GM18499 (cell line): ENCODE data around the gene CAPN2.
"Not testable (repeated sequence)": the region's sequence is repeated elsewhere in the genome, so short reads cannot be mapped to it uniquely, and the experiment has no call there.

Experiments
- ATAC-seq: cut with Tn5 transposase; IDR thresholded peaks from one replicate; pipeline ENCODE4 v1.9.1; 2021; ENCODE audit warnings: moderate number of reproducible peaks; ENCODE audit not compliant: insufficient read depth, unreplicated experiment

CAPN2 gene

GRCh38 chr1:223815865-223816264 is 103.5 kb downstream of the CAPN2 start:
- no peak for ATAC-seq

DNA sequence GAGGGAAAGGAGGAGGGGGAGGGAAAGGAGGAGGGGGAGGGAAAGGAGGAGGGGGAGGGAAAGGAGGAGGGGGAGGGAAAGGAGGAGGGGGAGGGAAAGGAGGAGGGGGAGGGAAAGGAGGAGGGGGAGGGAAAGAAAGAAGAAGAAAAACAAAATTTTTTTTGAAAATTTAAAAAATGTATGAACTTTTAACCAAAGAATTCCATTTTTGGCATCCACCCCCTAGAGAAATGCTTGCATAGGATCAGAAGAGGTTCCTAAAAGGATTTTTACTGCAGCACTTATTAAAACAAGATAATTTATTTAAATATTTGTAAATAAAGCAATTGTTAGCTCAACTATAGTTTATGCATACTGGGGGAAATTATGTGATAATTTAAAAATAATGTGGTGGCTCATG is 104.9 kb downstream of the CAPN2 start:
- not testable (repeated sequence) for ATAC-seq

- ATAC-seq = no peak
Measured at GRCh38 chr1:223819730-223820514, 107.6 kb downstream of the CAPN2 start.

- no peak for ATAC-seq
Measured at GRCh38 chr1:223820515-223820858, 108.1 kb downstream of the CAPN2 start.

DNA sequence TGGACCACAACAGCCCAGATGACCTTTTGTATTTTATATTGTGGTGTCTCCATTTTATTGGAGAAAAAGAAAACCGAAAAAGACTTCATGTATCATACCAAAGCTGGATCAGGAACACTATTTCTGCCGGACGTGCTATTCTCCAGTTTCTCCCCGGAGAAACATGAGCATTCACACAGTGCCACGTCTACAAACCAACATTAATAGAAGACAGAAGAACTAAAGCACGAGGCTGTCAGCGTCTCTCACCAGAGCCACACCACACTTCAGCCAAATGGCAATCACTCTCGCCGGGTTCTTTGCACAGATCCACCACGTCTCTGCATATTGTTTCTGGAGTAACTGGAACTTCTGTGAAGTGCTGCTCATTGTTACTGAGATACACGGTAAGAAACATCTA is 108.6 kb downstream of the CAPN2 start:
- ATAC-seq = no peak

- ATAC-seq = no peak
Measured at GRCh38 chr1:223824287-223824686, 111.9 kb downstream of the CAPN2 start.

DNA sequence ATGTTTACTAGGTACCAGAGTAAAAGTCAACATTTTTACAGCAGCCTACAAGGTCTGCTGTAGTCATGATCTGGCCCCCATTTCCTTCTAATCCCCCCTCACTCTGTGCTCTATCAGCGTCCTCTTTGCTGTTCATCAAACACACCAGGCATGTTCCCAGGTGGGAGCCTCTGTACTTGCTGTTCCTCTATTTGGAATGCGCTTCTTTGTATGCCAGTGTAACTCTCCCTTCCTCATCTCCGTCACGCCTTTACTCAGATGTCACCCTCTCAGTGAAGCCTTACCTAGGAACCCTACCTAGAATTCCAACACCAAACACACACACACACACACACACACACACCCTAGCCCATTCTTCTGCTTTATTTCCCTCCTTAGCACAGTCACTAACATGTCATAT is 112.4 kb downstream of the CAPN2 start:
- ATAC-seq = no peak
